Skin of body (tissue), 2 donors: ENCODE results near the gene PIR. TPM values are rescaled to one million over a fixed set of nuclear protein-coding genes. Genes with fewer than 3 reads are reported as not detected.

ENCODE experiments used
- DNase-seq: peaks from one replicate; lab custom pipeline; 2025; lab: John Stamatoyannopoulos, UW
- total RNA-seq: library from RNA; depleted of rRNA; stranded (reverse); fragments of >200 nt; gene quantifications from one replicate; pipeline ENCODE4 v1.2.3, GENCODE V29; 2014

The PIR gene
- 4.6 TPM for total RNA-seq

DNA sequence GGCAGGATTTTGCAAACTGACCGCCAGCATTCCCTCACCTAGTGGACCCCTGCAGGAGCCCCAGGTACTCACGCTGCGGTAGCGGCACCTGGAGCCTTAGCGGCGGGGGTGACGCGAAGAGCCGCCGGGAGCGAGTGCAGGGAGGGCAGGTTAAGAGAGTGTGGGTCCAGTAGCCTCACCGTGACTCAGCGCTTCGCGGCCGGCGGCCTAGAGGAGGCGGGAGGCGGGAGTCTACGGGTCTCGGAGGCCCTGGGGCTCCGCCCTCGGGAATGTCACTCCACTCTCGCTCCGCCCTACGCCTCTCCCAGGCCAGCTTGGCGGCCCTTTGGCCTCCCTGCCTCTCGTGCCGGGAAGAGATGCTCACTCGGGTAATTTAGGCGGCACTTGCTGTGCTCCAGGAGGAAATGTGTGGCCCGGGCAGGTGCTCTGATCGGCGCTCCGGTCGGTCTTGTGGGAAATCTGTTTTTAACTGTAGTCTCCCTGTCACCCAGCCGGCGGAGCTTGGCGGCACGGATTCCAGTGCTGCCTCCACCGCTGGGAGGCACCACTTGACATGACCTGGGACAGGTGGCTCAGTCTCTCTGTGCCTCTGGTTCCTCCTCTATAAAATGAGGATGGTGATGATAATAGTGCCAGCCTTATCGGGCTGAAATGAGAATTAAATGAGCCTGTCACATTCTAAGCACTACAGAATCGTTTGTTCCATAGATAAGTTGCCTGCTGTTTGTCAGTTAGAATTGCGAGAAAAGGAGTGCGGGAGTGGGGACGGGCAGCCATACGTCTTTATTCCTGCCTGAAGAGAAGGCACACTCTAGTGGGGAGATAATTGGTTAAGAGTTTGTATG, at the start of gene PIR:
PIR (minus strand) TSS at position 216 of the 845 bp plus-strand sequence. CDS start 2,076 bp downstream, outside the sequence.
- DNase-seq, result peak; percentile 4

GRCh38 chrX:15530318-15530717, 37.2 kb upstream of the PIR start:
- DNase-seq, result no peak

- DNase-seq, result no peak
These were observed 36.0 kb upstream of the PIR start for GRCh38 chrX:15529165-15529564.

DNA sequence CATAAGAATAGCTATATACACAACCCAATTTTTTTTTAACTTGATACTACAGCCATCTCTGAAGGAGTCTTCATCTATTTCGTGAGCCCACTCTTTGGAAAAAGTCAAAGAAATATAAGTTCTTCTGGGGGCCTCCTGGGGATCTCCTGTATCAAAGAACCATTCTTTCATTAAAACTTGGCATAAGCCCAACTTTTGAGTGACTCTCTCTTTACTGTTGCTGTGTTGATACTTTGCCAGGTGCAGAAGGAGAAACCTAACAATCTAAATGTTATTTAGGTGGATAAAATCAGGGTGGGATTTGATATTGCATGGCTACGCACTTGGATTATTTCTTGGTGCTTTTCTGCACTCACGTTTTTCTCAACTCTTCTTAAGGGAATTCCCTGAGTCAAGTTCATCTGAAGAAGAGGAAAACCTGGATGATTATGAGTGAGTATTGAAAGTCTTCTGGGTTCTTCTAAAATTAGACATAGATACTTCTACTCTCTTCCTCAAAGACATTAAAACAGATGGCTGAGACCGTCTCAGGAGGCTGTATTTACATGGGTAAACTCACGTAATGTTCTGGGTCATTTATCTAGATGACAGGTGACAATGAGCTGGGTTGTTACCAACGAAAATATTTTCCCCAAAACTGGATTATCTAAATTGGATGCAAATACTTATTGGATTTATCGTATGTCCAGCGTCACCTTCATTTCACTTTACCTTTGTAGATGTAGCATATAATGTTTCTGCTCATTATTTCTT, 32.7 kb upstream of the PIR start:
- DNase-seq, result no peak

DNA sequence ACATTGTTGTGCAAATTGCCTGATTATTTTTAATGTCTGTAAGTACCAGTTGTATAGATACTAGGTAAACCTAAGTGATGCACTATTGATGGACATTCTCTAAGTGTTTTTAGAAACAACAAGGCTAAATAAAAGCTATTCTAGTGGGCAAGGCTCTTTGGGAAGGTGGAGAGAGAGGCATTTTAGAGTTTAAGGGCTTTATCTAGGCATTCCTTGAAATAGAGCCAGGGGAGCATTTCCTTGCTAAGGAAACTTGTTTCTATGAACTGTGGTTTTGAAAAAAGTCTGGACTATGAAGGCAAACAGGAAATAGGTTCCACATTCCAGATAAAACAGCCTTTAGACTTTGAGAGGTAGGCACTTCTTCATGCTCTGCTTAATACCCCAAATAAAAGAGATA, 31.3 kb upstream of the PIR start:
- no peak for DNase-seq

GRCh38 chrX:15523088-15523487, 30.0 kb upstream of the PIR start:
- DNase-seq, result no peak

DNA sequence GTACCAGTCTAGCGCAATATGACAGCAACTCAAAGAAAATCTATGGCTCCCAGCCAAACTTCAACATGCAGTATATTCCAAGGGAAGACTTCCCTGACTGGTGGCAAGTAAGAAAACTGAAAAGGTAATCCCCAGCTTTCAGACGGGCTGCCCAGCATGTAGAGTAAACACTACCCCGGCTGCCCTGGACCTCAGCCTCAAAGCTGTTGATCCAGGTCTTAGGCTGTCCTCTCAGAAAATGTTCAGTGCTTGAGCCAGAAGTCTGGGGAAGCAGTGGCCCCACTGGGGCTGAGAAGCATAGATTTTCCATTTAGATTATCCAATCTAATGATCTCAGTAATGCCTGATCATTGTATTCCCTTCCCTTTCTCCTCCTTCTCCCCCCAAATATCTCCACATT, 29.3 kb upstream of the PIR start:
- no peak for DNase-seq

- DNase-seq, result no peak
These were observed 22.8 kb upstream of the PIR start for GRCh38 chrX:15515931-15516330.

- no peak for DNase-seq
These were observed 21.1 kb upstream of the PIR start for GRCh38 chrX:15514279-15514678.

DNA sequence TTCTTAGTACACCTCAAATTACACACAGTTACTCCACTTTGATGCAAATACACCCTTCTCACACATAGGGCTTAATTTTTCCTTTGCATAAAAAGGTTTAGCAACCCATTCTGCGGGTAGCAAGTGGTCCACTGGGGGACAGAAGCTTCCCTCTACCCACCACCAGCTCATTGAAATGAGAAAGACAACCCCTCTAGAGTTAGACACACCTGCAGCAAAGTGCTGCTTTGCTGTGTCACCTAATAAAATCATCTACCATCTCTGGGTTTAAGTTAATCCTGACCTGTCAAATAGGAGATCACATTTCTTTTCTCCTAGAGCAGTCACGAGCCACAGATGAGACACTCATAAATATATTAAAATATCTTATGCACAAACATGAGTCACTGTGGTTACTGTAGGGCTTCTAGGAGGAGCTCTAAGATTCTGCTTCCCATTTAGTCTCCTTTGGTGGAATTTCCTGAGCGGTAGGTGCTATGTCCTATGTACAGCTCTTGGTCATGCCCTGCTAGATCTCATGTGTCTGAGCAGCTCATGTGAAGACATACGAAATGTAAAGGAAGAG, 19.4 kb upstream of the PIR start:
- DNase-seq, result no peak

GRCh38 chrX:15511563-15511962, 18.4 kb upstream of the PIR start:
- DNase-seq, result no peak

GRCh38 chrX:15509845-15510244, 16.7 kb upstream of the PIR start:
- no peak for DNase-seq

DNA sequence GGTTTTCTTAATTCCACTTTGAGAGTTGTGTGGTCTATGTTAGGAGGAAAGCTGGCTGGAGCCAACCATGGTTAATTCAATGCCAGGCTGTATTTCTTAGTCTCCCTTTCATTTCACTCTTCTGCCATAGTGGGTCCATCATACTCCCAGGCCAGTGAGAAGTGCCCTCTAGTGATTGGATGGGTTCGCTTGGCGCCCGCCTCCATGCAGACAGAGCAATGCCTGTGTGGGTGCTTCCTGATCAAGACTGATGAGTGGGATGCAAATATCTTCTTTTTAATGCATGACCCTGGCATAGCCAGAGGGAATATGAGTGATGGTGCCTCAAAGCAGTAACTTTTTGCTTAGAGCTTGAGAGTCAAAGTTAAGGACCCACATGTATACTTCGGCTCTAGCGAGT, 13.9 kb upstream of the PIR start:
- no peak for DNase-seq

DNA sequence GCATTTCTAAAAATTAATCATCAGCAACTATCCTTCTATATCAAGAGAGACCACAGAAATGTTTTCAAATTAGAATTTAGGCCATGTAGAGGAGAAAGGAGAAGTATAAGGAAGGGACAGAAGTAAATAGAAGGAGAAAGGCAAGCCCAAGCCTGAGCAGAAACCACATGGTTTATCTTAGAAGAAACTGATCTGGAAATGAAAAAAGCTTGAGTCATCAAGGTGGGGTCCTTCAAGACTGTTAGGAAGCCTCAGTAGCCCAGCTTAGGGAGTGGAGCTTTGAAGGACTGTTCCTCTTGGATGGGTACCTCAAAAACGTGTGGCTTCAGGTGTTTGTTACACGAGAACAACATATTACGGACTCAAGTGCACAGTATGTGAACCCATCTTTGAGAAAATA, 12.0 kb upstream of the PIR start:
- no peak for DNase-seq

GRCh38 chrX:15504661-15505060, 11.5 kb upstream of the PIR start:
- DNase-seq, result no peak

GRCh38 chrX:15501506-15501905, 8.4 kb upstream of the PIR start:
- no peak for DNase-seq

GRCh38 chrX:15500497-15500966, 7.4 kb upstream of the PIR start, which contains the start of gene BMX:
Gene BMX, plus strand, starts transcription at chrX:15500807. Its CDS starts 7,547 bp downstream, at chrX:15508354.
- peak; percentile 72 for DNase-seq

GRCh38 chrX:15499976-15500375, 6.8 kb upstream of the PIR start:
- peak; percentile 46 for DNase-seq

DNA sequence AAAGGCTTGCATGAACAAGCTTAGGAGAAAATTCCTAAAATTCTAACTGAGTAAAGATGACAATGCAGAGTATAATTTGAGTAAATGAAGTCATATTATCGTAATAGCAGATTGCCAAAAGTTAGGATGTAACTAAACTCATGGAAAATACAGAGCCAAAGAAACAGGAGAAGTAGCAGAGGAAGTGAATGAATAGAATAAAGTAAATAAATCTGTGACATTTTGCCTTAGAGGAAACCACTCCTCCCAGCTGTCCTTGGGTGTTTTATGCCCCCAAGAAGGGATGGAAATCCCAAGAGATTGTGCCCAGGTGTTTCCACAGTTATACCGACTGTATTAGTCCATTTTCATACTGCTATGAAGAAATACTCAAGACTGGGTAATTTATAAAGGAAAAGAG, 5.6 kb upstream of the PIR start:
- no peak for DNase-seq

DNA sequence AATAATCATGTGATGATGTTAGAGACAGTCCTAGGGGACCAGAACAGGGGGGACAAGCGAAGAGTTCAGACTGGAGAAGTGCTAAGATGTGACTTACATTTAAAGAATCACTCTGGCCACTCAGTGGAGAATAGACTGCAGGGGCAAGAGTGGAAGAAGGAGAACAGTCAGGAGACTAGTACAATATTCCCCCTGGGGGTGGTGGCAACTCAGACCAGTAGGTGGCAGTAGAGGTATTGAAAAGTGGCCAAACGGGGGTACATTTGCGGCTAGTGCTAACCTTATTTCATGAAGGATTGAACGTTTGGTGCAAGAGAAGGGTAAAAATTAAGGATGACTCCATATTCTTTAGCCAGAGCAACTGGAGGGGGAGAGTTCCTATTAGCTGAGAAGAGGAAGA, 4.7 kb upstream of the PIR start:
- peak; percentile 1 for DNase-seq

GRCh38 chrX:15496824-15497223, 3.7 kb upstream of the PIR start:
- no peak for DNase-seq

- no peak for DNase-seq
These were observed 2.7 kb upstream of the PIR start for GRCh38 chrX:15495801-15496200.
